NCI-H1105 treated with DMSO at 0.1 percent for 48 hours (cell line): ENCODE measurements around the gene USH1C.

Experiments
- DNase-seq: peaks from one replicate; lab custom pipeline; 2025; lab: John Stamatoyannopoulos, UW

Gene USH1C

GRCh38 chr11:17504330-17505107 is 39.7 kb downstream of the USH1C start:
- peak; percentile 79 for DNase-seq

DNA sequence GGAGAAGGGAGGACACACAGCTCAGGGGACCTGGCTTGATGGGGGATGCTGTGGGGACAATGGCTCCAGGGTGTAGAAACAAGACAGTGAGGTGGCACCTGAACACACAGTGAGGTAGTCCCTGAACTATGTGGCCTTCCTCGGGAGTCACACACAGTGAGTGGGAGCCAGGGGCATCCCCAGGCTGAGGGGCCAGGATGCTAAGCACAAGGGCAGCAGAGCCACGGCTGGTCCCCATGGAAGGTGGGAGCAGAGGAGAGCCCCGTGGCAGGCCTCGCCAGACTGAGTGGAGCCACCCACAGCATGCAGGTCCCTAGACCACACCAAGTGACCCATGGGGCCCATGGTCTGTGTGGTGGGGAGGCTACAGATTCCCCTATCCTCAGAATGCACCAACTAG is 41.6 kb downstream of the USH1C start:
- no peak for DNase-seq

DNA sequence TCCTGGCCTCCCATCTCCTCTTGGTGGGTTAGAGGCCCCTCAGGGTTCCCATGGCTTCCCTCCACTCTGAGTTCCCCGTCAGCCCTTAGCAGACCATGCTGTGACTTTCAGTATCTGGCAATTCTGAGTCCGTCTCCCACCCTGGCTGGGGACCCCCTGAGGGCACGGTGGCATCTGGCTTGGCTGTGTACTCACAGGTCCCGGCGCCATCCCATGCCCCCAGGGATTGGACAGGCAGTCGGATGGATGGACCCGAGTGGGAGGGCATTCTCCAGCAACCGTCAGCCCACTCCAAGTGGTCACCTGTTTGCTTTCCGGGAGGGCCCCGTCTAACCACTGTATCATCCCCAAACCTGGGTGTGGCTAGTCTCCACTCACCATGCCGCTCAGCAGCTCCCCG is 43.5 kb downstream of the USH1C start:
- DNase-seq: no peak

DNA sequence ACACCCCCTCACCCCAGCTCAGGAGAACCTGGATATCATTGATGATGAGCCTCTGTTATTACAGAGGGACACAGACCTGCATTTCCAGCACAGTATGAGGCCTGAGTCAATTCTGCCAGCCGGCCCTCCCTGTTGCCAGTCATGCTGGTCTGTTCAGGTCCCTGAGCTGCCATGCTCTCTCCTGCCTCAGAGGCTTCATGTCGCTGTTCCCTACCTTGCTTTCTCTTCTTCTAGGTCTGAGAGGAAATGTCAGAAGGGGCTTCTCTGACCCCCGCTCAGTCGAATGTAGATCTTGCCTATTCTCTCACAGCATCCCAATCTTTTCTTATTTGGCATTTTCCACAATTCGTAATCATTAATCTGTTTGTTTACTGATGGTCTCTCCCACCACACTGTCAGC is 45.7 kb downstream of the USH1C start:
- DNase-seq: no peak

GRCh38 chr11:17498058-17498457 is 46.2 kb downstream of the USH1C start:
- DNase-seq: peak; percentile 45

DNA sequence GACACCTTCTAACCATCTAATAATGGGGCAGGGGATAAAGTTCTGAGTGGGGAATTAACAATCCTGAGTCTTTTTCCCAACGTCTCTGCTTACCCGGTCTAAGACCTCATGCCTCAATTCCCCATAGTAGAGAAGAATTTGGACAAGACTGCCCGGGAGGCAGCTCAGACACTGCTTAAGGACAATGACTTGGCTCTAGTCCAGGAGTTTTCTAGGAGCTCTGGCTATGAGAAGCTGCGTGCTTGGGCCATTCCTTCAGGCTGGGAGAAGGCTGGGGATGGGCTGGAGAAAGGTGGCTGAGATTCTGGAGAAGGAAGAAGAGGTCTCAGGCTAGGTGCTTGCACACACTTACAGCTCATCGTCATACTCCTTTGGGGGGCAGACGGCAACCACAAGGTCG is 47.8 kb downstream of the USH1C start:
- no peak for DNase-seq

DNA sequence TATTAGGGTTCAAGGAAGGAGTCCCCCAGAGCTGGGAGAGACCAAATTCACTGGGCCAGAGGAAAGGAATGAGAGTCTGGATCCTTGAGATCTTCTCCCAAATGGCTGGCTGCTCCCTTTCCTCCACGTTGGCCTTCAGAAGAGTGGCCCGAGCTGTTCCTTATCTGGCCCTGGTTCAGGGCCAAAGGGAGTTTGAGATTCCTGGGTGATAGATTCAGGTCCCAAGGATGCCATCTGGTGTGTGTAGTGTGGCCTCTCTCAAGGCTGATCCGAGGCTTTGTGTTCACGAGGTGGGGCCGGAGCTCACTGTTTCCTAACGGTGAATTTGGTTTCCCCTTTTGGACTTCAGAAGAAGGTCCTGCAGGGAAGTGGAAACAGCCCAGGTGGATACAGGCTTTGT is 50.2 kb downstream of the USH1C start:
- no peak for DNase-seq

- DNase-seq: no peak
Measured at GRCh38 chr11:17490938-17491337, 53.3 kb downstream of the USH1C start.

- no peak for DNase-seq
Measured at GRCh38 chr11:17490232-17490631, 54.0 kb downstream of the USH1C start.

- DNase-seq: no peak
Measured at GRCh38 chr11:17489751-17490150, 54.5 kb downstream of the USH1C start.

DNA sequence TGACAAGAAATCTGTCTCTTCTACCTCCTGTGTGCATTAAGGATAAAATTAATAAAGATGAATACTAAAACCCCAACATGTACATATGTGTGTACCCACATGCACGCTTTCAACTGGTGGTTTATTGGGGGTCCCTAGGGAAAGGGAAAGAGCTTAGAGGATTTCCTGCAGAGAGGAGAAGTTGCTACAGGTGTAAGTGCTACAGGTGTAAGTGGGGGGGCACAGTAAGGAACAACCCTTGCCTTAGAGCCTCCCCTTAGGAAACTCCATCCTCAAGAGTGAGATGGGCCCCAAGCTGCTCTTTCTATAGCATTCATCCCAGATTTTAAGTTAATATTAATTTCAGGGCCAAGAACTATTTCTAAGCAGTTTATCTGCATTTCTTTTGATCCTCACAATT is 55.7 kb downstream of the USH1C start:
- DNase-seq: no peak

DNA sequence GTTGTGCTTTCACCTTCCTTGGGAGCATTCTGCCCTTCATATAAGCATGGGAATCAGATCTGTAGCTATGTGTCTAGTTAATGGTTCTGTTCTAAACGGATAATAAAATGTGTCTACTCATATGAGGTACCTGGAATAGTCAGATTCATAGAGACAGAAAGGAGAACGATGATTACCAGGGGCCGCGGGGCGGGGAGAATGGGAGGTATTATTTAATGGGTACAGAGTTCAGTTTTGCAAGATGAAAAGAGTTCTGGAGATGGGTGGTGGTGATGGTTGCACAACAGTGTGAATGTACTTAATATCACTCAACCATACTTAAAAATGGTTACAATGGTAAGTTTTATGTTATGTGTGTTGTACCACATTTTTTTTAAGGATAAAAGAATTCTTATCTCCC is 57.6 kb downstream of the USH1C start:
- DNase-seq: no peak

- DNase-seq: no peak
Measured at GRCh38 chr11:17483505-17483904, 60.7 kb downstream of the USH1C start.

DNA sequence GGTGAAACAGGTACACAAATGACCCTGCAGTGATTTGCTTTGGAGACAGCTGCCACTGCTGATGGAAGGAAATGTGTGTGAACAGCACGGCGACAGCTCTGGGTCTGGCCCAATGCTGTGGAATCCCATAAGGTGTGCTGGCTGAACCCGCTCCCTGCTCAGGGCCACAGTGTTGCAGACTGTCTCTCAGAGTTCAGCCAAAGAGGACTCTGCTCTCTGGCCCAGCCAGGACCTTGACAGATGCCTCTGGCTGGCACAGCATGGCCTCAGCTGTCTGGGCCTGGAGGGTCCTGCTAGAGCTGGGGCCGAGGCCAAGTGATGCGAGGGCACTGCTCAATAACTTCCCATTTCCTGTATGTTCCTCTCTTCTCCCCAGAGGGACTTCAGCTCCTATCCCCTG is 62.3 kb downstream of the USH1C start:
- no peak for DNase-seq

DNA sequence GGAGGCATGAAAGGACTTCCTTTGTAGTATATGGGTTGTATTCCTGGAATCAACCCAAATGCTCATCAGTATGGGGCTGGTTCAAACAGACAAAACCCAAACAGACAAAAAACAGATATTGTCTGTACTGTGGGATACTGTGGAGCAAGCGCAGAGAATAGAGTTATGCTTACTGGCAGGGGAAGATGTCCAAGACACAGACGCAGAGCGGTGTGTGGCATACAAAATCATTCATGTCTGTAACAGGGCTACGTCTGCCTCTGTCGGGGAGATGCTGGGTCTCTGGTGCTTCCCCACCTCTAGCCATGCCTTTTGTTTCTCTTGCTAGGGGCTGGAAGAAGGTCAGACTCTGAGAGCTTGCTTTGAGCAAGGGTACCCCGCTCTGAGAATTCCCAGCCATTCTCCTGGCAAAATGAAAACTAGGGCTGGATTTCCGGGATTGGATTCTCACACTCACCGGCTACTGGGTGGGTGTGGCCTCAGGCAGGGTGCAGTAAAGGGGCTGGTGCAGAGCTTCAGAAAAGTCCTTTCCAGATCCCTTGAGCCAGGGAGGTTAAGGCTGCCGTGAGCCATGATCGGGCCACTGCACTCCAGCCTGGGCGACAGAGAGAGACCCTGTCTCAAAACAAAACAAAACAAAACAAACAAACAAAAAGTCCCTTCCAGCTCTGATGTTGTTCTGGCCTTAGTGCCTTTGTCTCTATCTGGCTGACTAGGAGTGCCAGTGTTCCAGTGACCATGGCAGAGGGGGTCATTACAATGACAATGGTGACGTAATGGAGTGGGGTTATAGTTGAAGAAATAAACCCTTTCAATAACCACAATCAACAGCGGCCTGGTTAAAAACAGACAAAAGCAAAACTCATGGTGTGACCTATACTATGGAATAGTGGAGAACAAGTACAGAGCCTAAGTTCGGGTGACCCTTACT is 64.7 kb downstream of the USH1C start:
- DNase-seq: peak; percentile 62

DNA sequence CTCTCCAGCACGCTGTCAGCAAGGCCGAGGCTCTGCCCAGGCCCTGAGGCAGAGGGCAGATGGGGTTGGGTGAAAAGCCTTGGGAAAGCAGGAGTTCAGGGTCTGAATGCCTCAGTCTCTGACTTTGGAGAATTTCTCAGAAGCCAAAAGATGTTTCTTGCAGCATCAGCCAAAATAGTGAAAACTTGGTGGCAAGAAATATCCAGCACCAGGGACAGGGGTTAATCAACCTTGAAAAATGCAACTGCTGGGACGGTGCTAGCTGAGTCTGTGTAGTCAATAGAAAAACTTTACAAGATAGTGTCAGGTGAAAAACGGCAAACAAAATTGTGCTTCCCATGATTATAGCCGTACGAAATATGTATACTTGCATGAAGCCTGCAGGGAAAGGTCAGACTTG is 66.1 kb downstream of the USH1C start:
- no peak for DNase-seq

DNA sequence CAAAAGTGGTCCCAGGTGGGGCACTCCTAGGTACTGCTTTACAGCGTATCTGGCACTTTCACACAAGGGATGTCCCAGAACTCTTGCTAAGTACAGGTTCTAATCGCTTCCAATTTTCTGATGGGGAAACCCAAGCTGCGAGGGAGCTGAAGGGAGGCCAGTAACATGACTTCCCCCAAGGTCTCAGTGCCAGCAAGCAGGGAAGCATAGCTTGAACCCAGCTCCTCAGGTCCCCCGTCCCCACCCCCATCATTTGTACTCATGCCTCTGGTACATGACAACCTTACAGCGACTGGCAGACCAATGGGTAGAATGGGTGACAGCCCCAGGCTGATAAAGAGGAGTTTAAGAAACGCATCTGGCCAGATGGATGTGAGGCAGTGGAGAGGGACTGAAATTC is 66.9 kb downstream of the USH1C start:
- DNase-seq: no peak

GRCh38 chr11:17477084-17477333 is 67.2 kb downstream of the USH1C start:
- no peak for DNase-seq

GRCh38 chr11:17476317-17477083 is 67.7 kb downstream of the USH1C start, which contains the start of gene ABCC8:
ABCC8 (minus strand) TSS chr11:17476845; CDS start chr11:17476776, 69 bp downstream.
- peak; percentile 40 for DNase-seq

DNA sequence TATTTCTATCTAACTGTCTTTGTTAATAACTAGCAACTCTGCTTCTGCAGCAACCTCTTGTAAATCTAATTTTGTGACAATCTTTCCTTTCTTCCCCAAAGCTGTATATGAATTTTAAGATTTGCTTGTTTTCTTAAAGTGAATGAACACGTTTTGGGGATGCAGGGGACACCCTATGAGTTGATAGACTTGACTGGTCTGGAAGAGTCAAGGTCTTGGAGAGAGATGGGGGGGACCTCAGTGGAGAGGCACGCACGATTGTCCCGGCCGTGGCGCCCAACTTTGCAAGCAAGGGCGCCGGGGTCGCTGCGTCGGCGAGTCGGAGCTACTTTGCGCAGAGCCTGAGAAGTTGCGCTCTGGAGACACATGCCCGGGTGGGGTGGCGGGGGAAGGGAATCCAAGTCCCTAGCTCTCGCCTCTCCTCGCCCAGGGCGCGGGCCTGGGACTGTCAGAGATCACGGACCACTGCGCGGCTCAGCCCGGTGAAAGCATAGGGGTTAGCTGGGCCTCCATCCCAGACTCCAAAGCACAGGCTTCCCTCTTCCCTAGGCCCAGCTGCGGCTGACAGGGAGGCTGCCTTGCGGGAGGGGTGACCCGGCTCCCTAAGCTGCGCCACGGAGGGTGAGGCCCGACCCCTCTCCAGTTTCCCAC is 68.4 kb downstream of the USH1C start:
- DNase-seq: peak; percentile 40

DNA sequence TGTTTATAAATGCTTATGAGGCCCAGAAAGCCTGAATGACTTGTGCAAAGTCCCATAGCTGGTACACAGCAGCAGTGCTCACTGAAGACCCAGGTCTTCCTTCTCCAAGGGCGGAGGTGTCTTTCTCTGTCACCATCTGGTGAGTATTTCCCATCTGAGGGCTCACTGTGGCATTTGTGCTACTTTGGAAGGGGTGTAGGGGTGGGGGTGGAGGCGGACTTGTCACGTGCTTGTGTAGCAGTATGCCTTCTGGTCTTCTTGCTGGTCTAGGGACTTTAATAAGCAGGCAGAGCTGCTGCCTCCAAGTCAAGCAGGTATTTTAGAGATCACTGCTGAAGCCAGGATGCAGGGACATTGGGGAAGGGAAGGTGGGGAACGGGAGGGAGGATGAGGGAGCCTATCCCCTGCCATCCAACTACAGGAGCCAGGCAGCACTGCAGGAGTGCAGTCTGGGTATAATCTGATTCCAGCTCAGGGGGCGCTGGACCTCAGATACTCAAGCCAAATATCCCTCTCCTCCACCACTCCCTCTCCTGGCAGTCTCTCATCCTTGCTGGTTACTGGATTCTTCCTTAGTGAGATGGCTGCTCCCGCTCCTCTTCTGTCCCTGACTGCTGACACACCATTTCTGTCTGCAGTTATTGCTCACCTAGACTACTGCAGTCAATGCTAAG is 71.0 kb downstream of the USH1C start:
- DNase-seq: no peak

DNA sequence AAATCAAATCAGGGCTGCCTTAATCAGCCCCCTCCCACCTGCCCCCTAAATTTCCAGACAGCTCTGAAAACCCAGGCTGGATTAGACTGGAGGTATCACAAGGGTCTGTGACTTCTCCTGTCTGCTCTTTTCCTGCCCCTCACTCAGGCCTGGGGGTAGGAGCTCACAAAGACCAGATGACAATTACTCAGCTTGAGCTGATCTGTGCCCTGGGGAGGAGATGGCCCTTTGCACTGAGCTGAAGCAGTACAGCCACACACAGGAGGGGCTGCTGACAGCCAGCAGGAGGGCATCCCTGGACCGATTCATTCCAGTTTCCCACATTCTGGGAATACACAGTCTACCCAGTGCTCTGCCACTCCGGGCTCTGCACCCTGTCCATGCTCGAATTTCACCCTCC is 71.7 kb downstream of the USH1C start:
- DNase-seq: no peak
